D721Med (cell line): ENCODE data around the gene SNX8.
"Not testable (repeated sequence)": the region's sequence is repeated elsewhere in the genome, so short reads cannot be mapped to it uniquely, and the experiment has no call there.

Experiments
- DNase-seq: peaks from one replicate; pipeline ENCODE4 v3.0.0; 2011; ENCODE audit warnings: low spot score; ENCODE audit not compliant: insufficient read length
- FAIRE-seq: peaks from 2 replicates; lab custom pipeline; 2011; peaks lifted over from hg19 to GRCh38; lab: Jason Lieb, UNC
- CTCF ChIP-seq: IDR thresholded peaks from 2 replicates; pipeline ENCODE4 v1.5.1; 2012; ENCODE audit warnings: mild to moderate bottlenecking, control low read depth; ENCODE audit not compliant: insufficient read depth; ENCODE audit errors: missing control alignments

SNX8 gene

GRCh38 chr7:2321020-2321419, 6.8 kb upstream of the SNX8 start:
- no peak for TF ChIP-seq CTCF
- FAIRE-seq (no peak), DNase-seq (peak; percentile 31)

- no peak for DNase-seq
- FAIRE-seq, result no peak
- TF ChIP-seq CTCF, result no peak
These were observed 3.5 kb upstream of the SNX8 start for GRCh38 chr7:2317556-2318293.

GRCh38 chr7:2316578-2316977, 2.3 kb upstream of the SNX8 start:
- no peak for TF ChIP-seq CTCF
- no peak for FAIRE-seq
- DNase-seq, result no peak

- no peak for DNase-seq
- no peak for FAIRE-seq
- TF ChIP-seq CTCF, result no peak
These were observed 1.5 kb upstream of the SNX8 start for GRCh38 chr7:2315787-2316186.

GRCh38 chr7:2314956-2315530, 802 bp upstream of the SNX8 start:
- DNase-seq, FAIRE-seq: not testable (repeated sequence)

- no peak for DNase-seq
- TF ChIP-seq CTCF, result no peak
- no peak for FAIRE-seq
These were observed 612 bp downstream of the SNX8 start for GRCh38 chr7:2313450-2314208.

GRCh38 chr7:2312267-2312929, 1.8 kb downstream of the SNX8 start:
- DNase-seq (no peak), FAIRE-seq (no peak)

More at GRCh38 chr7:2312267-2312929, 1.8 kb downstream of the SNX8 start:
- no peak for TF ChIP-seq CTCF
